GM19467 (cell line): ENCODE data around the gene DVL1.
"Not testable (repeated sequence)": the region's sequence is repeated elsewhere in the genome, so short reads cannot be mapped to it uniquely, and the experiment has no call there.

Experiments
- ATAC-seq: cut with Tn5 transposase; IDR thresholded peaks from one replicate; pipeline ENCODE4 v1.9.1; 2021; ENCODE audit warnings: mild to moderate bottlenecking, moderate library complexity; ENCODE audit not compliant: unreplicated experiment

DVL1 gene

DNA sequence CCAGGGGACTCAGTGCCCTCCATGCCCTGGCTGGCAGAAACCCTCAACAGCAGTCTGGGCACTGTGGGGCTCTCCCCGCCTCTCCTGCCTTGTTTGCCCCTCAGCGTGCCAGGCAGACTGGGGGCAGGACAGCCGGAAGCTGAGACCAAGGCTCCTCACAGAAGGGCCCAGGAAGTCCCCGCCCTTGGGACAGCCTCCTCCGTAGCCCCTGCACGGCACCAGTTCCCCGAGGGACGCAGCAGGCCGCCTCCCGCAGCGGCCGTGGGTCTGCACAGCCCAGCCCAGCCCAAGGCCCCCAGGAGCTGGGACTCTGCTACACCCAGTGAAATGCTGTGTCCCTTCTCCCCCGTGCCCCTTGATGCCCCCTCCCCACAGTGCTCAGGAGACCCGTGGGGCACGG lies 21.0 kb downstream of the DVL1 start:
- no peak for ATAC-seq

DNA sequence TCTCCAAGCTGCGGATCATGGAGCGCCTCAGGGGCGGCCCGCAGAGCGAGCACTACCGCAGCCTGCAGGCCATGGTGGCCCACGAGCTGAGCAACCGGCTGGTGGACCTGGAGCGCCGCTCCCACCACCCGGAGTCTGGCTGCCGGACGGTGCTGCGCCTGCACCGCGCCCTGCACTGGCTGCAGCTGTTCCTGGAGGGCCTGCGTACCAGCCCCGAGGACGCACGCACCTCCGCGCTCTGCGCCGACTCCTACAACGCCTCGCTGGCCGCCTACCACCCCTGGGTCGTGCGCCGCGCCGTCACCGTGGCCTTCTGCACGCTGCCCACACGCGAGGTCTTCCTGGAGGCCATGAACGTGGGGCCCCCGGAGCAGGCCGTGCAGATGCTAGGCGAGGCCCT lies 21.9 kb downstream of the DVL1 start:
- ATAC-seq, result no peak

- ATAC-seq, result no peak
These were observed 23.1 kb downstream of the DVL1 start for GRCh38 chr1:1326075-1326605.

DNA sequence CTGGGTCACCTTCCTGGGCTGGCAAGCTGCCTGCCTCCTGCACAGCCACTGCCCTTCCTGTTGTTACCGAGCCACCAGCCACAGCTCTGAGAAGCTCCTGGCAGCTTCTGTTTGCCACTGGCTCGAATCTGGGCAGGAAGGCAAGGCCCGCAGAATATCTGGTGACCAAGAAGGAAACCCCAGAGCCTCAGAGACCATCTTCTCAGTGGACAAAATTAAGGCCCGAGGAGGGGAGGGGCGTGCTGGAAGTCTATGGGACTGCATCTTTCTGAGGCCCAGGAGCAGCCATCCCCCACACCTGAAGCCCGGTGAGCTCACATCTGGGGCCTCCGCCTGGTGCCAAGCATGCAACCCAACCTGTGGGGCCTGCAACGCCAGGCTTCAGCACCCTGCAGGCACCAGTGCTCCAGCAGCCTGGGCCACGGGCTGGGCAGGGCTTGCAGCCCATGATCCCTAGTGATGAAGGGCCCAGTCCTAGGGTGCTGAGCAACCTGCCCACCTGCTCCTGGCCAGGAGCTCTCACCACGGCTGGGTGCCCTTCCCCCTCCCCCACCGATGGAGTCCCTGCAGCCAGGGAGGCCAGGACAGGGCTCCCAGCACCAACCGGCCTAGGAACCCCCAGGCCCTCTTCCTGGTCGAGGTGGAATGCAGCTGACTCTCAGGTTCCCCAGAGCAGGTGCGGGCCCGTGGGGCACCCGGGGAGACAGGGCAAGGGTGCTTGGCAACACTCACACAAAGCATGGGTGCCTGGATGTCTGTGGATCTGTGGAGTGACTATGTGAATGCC lies 23.7 kb downstream of the DVL1 start:
- no peak for ATAC-seq

GRCh38 chr1:1324524-1325287 lies 24.5 kb downstream of the DVL1 start, which contains the start of the genes CPTP and INTS11:
Gene CPTP (plus strand): TSS chr1:1324802. CDS start chr1:1326911, 2,109 bp downstream.
Gene INTS11 (minus strand): TSS chr1:1324660. CDS start chr1:1324608, 52 bp downstream.
- ATAC-seq, result peak; percentile 52

- peak; percentile 31 for ATAC-seq
These were observed 25.1 kb downstream of the DVL1 start for GRCh38 chr1:1324084-1324523.

DNA sequence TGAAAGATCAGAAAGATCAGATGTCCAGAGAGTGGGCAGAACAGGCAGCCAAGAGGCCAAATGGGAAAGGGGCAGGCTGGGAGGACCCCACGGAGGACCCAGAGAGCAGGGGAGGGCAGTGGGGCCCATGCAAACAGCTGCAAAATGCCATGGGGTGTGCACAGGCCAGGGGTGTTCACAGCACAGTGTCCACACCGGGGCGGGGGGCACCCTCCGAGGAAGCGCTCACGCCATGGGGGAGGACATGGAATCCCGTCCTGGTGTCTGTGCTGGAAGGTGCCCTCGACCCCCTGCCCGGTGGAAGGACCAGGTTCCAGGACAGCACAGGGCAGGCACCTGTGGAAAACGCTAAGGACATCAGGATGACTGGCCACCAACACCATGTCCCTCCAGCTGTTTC lies 26.3 kb downstream of the DVL1 start:
- no peak for ATAC-seq

- ATAC-seq, result no peak
These were observed 26.8 kb downstream of the DVL1 start for GRCh38 chr1:1322418-1322817.

DNA sequence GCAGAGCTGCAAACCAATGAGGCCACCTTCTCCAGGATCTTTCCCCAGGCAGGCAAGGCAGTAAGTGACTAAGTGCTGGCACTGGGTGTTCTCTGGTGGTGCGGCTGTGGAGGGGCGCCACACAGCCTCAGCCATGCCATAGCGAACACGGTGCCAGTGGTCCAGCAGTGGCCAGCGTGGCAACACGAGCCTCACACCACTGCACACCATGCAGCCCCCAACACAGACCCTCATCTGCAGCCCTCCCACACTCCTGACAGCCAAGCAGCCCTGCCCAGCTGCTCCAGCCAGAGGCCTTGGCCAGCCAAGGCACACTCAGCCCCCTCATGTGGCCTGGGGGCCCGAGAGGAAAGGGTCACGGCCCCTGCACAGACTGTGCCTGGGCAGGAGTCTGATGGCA lies 27.7 kb downstream of the DVL1 start:
- ATAC-seq, result no peak

DNA sequence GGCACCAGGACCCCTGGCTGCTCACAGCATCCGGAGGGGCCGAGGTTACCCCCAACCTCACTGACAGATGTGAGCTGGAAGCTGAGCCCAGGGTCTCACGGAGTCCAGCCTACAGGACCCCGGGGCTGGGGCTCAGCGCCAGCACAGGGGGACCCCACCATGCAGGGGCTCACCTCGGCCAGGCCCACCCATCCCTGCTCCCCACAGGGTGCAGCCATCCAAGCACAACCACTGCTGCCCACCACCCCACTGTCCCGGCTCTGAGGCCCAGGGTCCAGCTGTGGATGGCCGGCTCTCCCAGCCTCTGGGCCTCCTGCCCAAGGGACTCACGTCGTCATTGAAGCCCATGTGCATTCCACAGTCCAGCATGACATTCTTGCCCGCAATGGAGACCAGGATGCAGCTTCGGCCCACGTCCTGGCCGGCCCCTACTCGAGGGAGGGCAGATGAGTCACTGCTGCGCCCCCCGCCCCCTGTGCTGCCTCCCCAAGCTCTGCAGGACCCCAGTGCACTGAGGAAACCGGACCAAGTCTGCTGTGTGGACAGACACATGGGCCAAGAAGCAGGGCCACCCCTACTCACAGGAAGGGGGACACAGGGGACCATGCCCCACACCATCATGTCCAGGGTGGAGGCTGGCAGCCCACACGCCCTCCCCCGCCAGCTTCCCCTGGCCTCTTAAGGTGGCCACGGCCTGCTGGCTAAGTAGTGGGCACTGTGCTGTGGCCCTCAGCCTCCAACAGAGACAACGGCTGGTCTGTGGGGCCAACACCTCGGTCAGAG lies 28.4 kb downstream of the DVL1 start:
- no peak for ATAC-seq

DNA sequence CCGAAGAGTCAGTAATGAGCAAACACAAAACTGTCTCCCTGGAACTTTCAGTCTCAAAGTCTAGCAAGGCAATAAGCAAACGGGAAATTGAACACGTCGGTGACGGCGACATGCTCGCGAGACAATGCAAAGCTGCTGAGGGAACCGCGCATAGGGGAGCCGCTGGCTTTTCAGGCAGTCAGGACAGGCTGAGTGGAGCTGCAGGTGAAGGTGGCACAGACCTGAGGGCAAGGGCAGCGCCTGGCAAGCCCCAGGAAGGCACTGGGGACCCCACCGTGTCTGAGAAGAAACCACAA lies 29.6 kb downstream of the DVL1 start:
- no peak for ATAC-seq

DNA sequence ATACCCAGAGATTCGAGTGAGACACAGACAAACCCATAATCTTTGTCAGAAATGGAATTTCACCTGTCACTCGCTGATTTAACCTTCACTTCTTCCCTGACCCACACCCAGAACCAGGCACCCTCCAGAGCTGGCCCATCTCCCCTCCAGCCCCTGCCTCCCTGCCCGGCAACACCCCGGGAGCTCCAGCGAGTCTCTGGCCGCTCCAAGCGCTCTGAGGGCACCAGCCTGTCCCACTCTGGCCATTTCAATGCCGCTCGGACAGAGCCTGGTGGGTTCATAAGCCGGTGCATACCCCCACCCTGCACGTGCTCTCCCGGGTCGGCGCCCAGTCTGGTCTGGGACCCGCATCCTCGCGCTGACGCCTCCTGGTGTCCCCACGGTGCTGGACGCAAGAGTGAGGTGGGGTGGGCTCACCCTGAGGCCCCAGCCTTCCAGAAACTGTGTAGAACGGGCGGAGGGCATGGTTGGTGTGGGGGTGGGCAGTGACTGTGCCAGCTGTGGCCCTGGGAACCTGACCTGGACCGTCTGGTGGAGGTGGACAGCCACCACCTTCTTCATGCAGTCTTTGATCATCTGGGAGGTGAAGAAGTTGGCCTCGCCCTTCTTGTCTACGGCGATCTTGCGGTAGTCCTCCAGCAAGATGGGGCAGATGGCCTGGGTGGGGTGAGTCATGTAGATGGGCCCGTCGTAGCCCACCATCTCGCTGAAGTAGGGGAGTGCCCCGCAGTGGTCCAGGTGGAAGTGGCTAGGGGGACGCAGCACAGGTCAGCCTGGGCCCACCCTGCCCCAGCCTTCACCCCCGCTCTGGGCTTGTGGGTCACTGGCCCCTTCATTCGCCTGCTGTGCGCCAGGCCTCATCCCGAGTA lies 30.2 kb downstream of the DVL1 start:
- no peak for ATAC-seq

DNA sequence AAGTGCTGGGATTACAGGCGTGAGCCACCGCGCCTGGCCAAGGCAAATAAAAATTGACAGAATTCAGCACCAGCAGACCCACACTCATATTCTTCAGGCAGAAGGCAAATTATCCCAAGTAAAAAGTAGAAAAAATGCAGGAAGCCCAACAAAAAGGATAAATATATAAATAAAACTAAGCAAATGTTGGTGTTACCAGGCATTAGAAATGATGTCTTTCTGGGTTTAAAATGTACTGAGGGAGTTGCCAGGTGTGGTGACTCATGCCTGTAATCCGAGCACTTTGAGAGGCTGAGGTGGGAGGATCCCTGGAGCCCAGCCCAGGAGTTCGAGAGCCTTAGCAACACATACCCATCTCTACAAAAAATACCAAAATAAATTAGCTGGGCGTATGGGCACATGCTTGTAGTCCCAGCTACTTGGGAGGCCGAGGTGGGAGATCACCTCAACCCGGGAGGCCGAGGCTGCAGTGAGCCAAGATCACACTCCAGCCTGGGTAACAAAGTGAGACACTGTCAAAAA lies 31.0 kb downstream of the DVL1 start:
- no peak for ATAC-seq

GRCh38 chr1:1317420-1317819 lies 31.8 kb downstream of the DVL1 start:
- no peak for ATAC-seq

DNA sequence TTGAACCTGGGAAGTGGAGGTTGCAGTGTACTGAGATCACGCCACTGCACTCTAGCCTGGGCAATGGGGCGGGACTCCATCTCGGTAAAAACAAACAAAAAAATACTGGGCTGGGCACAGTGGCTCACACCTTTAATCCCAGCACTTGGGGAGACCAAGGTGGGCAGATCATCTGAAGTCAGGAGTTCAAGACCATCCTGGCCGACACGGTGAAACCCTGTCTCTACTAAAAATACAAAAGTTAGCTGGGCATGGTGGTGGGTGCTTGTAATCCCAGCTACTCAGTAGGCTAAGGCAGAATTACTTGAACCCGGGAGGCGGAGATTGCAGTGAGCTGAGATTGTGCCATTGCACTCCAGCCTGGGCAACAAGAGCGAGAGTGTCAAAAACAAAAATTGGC lies 33.0 kb downstream of the DVL1 start:
- not testable (repeated sequence) for ATAC-seq

DNA sequence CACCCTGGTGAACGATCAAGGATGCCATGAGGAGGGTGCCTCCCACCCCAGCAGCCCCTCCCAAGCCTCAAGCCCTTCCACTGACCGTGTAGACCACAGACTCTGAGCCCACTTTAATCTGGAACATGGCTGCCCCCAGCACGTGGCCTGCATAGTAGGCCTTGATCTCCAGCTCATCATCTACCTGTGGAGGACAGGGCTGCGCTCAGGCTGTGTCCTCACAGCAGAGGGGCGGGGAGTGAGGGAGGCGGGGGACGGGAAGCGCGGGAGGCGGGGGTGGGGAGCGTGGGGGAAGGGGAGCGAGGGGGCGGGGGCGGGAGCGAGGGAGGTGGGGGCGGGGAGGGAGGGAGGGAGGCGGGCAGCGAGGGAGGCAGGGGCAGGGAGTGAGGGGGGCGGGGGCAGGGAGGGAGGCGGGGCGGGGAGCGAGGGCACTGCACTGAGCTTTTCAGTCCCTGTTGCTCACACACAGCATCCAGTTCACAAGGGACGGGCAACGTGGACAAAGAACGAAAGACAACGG lies 33.7 kb downstream of the DVL1 start:
- no peak for ATAC-seq

GRCh38 chr1:1314678-1315335 lies 34.4 kb downstream of the DVL1 start:
- no peak for ATAC-seq

DNA sequence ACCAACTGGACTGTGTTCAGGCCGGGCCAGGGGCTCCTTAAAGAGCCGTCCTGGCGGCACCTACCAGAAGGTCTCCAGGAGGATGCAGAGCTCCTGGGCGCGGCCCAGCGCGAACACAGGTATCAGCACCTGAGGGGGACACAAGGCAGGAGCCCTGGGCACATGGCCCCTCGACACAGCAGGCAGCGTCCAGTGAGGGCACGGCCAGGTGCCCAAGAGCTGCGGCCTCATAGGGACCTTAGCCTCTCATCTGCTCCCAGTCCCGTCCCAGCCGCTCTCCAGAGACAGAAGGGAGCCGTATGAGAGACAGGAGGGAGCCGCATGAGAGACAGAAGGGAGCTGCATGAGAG lies 35.0 kb downstream of the DVL1 start:
- no peak for ATAC-seq

- no peak for ATAC-seq
These were observed 35.5 kb downstream of the DVL1 start for GRCh38 chr1:1313500-1314236.
